ENCODE measurements around the gene SLC17A4.
"Not testable (repeated sequence)": the region's sequence is repeated elsewhere in the genome, so short reads cannot be mapped to it uniquely, and the experiment has no call there.

SLC17A4 gene, protein sequence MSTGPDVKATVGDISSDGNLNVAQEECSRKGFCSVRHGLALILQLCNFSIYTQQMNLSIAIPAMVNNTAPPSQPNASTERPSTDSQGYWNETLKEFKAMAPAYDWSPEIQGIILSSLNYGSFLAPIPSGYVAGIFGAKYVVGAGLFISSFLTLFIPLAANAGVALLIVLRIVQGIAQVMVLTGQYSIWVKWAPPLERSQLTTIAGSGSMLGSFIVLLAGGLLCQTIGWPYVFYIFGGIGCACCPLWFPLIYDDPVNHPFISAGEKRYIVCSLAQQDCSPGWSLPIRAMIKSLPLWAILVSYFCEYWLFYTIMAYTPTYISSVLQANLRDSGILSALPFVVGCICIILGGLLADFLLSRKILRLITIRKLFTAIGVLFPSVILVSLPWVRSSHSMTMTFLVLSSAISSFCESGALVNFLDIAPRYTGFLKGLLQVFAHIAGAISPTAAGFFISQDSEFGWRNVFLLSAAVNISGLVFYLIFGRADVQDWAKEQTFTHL

DNA sequence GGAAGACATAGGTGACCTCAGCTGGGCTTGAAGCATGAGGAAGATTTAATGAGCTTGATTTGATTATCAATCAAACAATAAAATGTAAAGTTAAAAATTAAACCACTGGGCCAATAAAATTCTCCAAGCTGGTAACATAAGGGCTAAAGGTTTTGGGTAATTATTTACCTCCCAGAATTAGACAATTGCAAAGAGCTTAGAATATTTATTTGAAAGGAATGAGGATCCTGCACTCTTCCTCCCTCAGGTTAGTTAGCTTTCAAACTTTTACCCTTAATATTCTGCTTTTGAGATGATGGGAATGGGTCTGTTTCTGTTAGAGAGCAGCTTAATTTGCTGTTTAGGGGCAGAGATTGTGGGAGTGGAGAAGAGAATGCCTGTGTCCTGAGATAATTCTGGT is at the start of gene SLC17A4:
TSS of gene SLC17A4 (plus strand) at position 208 of the 400 bp plus-strand sequence. CDS start 7,221 bp downstream, outside the sequence.
- no peak for DNase-seq

DNA sequence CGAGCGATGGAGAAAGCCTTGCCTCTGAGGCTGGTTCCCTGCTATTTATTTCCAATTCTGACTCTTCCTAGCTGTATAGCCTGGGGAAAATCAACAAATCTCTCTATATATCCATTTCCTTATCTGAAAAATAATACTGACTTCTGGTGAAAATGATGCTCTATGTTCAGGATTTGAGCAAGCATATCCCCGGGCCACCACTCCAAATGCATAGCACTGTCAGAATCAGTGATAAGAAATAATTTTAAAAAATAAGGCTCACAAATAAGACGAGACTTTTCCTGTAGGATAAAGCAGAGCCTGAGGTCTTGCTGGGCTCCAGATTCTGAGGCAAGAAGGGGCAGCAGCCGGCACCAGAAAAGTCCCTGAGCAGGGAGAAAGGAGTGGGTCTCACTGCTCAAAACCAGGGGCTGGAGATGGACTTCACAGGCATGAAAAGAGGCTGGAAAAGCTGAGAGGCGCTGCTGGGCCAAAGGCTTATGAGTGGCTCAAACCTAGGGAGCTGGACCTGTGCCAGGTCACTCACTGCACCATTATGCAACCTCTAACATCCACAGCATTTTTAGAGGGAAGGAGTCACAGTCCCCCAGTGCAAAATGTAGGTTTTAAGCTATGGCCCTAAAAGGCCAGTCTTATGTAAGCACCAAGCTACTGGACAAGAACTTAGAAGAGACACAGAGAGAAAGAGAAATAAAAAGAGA is 48.1 kb upstream of the SLC17A4 start:
- DNase-seq, result no peak

- no peak for DNase-seq
Observed at GRCh38 chr6:25709761-25710160, 44.8 kb upstream of the SLC17A4 start.

- DNase-seq, result no peak
Observed at GRCh38 chr6:25710287-25710686, 44.3 kb upstream of the SLC17A4 start.

DNA sequence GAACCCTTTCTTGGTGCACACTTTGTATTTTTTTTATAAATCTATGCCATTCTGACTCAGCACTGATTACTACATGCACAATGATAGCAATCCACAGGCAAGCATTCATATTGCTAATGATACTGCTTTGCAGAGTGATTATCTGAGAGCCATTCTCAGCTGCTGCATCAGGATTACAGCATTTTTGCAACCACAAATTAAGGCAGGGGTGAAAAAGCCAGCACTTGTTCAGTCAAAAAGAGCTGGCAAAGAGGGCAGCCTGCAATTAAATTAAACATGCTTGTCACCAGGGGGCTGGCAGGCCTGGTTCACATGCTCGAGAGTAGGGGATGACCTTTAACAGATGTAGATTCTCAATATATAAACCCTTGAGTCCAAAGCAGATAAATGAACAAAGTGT is 40.7 kb upstream of the SLC17A4 start:
- DNase-seq, result no peak

DNA sequence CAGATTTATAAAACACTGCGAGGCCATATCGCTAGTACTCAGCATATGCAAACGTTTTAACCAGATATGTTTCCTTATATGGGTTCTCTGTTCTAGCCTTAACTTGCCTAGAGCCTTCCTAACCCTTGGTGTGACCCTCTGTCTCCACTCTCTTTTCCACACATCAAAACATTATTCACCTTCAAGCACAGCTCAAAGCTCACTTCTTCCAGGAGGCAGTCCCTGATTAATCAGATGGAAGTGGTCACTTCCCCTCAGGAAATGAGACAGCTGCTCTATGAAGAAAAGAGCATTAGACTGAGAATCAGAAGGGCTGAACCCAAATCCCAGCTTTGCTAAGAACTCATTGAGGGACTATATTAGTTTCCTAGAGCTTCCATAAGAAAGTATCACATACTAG is 39.8 kb upstream of the SLC17A4 start:
- no peak for DNase-seq

GRCh38 chr6:25715794-25716193 is 38.7 kb upstream of the SLC17A4 start:
- DNase-seq, result no peak

DNA sequence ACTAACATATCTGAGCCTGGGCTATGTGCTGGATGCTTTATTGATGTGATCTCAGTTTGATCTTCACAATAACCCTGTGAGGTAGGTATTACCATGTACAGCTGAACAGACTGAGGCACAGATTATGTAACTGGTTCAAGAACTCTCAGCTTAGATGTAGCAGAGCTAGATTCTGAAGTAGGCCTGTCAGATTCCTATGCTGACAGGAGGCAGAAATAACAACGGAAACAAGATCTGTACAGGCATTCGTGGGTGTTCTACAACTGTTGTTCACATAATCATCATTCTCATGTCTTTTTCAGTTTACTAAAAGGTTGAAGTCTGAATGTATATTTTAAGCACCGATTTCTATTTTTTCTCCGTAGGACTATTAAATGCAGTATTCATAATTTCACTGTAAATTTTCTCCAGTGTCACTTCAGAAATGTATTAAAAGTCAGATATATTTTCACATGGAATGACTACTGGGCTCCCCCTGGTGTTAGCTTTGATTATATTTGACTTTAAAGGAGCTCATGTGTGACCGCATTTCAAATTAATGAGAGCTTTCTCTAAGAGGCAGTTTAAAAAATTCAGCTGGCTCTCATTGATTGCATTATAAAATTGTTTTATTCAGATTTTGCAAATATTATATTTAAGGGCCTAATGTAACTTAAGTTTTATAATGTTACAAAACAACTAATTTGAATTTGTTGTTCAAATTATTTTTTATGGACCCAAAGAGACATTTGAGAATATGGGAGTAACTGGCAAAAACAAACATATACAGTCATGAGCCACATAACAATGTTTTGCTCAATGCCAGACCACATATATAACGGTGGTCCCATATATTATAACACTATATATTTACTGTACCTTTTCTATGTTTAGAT is 36.4 kb upstream of the SLC17A4 start:
- DNase-seq, result peak in 1 of 2 donors; percentile 22

DNA sequence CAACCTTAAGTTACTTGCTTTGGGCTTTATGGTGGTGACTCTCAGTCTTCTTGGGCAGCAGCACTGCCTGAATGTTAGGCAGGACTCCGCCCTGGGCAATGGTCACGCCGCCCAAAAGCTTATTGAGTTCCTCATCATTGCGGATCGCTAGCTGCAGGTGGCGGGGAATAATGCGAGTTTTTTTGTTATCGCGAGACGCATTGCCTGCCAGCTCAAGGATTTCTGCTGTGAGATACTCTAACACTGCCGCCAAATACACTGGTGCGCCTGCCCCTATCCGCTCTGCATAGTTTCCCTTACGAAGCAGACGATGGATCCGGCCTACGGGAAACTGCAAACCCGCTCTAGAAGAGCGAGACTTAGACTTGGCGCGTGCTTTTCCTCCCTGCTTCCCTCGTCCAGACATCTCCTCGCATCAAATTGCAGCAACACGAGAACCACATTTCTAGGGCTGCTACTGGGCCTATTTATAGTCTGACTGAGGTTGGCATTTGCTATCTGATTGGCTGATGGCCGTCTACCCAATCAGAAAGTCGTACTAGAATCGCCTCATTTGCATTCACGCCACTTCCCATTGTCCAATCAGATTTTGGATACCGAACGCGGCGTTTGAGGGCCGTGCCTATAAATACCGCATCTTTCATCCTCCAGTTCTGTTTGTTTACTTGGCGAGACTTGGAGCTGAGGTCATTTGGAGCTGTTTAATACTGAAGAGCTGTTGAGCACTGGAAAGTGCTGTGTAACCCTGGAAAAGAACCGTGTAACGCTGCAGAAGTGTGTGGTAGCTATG is 28.2 kb upstream of the SLC17A4 start:
- DNase-seq, result no peak

DNA sequence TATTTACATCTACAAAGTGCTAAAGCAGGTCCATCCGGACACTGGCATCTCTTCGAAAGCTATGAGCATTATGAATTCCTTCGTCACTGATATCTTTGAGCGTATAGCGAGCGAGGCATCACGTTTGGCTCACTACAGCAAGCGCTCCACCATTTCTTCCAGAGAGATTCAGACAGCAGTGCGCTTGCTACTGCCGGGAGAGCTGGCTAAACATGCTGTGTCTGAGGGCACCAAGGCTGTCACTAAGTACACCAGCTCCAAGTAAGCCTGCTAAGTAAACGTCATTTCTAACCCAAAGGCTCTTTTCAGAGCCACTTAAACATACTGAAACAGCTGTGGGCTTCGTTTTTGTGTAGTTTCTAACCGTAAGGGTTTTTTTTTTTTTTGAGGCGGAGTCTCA is 27.5 kb upstream of the SLC17A4 start:
- no peak for DNase-seq

DNA sequence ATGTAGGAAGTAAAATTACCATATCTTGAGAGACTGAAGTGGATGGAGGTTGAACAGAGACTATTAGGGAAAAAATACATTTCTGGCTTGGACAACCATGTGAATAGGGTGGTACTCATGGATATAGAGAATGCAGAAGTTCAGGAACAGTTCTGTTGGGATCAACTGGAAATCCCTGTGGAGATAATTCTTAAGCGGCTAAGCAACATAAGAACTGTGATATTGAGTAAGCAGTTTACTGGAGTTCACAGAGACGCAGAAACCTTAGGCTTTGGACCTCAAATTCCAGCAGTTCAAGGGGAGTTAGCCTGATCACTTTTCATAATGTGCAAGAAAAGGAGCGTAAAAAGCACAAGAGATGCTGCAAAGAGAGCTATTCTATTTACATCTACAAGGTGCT is 23.6 kb upstream of the SLC17A4 start:
- DNase-seq, result no peak

- no peak for DNase-seq
Observed at GRCh38 chr6:25731721-25732120, 22.8 kb upstream of the SLC17A4 start.

- no peak for DNase-seq
Observed at GRCh38 chr6:25732468-25733198, 21.9 kb upstream of the SLC17A4 start.

- no peak for DNase-seq
Observed at GRCh38 chr6:25735261-25735660, 19.3 kb upstream of the SLC17A4 start.

GRCh38 chr6:25743868-25744267 is 10.7 kb upstream of the SLC17A4 start:
- DNase-seq, result no peak

DNA sequence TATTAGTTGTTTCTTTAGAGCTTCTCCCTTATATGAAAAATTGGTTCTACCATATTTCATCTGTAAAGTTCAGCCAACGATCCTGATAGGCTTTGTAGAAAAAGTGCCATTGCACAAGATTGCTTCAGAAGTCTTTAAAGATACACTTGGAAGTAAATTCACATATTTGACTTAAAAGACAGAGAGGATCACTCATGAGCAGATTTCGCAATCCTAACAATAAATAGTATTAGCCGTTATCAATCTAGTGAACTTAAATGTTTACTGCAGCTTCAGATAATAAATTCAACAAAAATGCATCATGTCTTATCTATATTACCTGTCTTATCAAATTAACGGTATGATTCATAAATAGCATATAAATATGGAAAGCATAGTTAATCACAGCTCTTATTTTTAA is 8.7 kb upstream of the SLC17A4 start:
- DNase-seq, result no peak

- no peak for DNase-seq
Observed at GRCh38 chr6:25746968-25747367, 7.6 kb upstream of the SLC17A4 start.

DNA sequence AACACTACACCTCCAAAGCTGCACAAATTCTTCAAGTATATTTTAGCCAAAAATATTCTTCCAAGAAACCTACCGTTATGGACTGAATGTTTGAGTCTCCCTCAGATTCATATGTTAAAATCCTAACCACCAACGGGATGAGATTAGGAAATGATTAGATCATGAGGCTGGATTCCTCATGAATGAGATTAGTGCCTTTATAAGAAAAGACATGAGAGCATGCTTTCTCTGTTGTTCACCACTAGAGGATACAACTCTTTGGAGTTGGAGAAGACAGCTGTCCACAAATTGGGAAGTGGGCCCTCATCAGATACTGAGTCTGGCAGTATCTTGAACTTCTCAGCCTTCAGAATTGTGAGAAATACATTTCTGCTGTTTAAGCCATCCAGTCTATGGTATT is 7.1 kb upstream of the SLC17A4 start:
- DNase-seq, result no peak

- no peak for DNase-seq
Observed at GRCh38 chr6:25748049-25748448, 6.5 kb upstream of the SLC17A4 start.

- not testable (repeated sequence) for DNase-seq
Observed at GRCh38 chr6:25748601-25749517, 5.7 kb upstream of the SLC17A4 start.

Measured in CD4-positive, alpha-beta T cell treated with Interferon alpha-2 for 1 hour (primary cell).